Nephron progenitor cell (in vitro differentiated cells): ENCODE data around the gene MYADML2.
"Not testable (repeated sequence)": the region's sequence is repeated elsewhere in the genome, so short reads cannot be mapped to it uniquely, and the experiment has no call there.

Source experiments
- DNase-seq: peaks from one replicate; pipeline ENCODE4 v3.0.0; 2021
- H3K27ac Mint-ChIP-seq: 2 replicates; pipeline ENCODE4 v1.8.0; 2021; ENCODE audit warnings: mild to moderate bottlenecking, moderate library complexity, mixed read lengths
- H3K27me3 Mint-ChIP-seq: 2 replicates; pipeline ENCODE4 v1.8.0; 2021; ENCODE audit warnings: mild to moderate bottlenecking, low read depth, mixed read lengths; ENCODE audit not compliant: poor library complexity
- H3K36me3 Mint-ChIP-seq: 2 replicates; pipeline ENCODE4 v1.8.0; 2021; ENCODE audit warnings: low read depth, mixed read lengths
- H3K4me1 Mint-ChIP-seq: 2 replicates; pipeline ENCODE4 v1.8.0; 2021; ENCODE audit warnings: mixed read lengths
- H3K4me3 Mint-ChIP-seq: 2 replicates; pipeline ENCODE4 v1.8.0; 2021; ENCODE audit warnings: mild to moderate bottlenecking, moderate library complexity, mixed read lengths
- H3K9me3 Mint-ChIP-seq: 2 replicates; pipeline ENCODE4 v1.8.0; 2021; ENCODE audit warnings: mild to moderate bottlenecking, moderate library complexity, mixed read lengths
- TF ChIP-seq, protein P1 (sequence below): fragments of 200-600 bp; sonication (generic); IDR thresholded peaks from 2 replicates; pipeline ENCODE4 v1.5.0; 2021; ENCODE audit warnings: antibody characterized with exemption

MYADML2 gene

GRCh38 chr17:81984773-81985410, 37.9 kb upstream of the MYADML2 start:
- Mint-ChIP-seq H3K27ac (peak overlapping the region; percentile 23), H3K36me3 (peaks cover 31% of the 10 kb centered on the region), H3K27me3 (peaks cover 2% of the 10 kb centered on the region), H3K4me1 (peaks cover 24% of the 10 kb centered on the region), H3K9me3 (no peaks in the 10 kb centered on the region), H3K4me3 (no peak overlapping the region)
- TF ChIP-seq, protein P1, sequence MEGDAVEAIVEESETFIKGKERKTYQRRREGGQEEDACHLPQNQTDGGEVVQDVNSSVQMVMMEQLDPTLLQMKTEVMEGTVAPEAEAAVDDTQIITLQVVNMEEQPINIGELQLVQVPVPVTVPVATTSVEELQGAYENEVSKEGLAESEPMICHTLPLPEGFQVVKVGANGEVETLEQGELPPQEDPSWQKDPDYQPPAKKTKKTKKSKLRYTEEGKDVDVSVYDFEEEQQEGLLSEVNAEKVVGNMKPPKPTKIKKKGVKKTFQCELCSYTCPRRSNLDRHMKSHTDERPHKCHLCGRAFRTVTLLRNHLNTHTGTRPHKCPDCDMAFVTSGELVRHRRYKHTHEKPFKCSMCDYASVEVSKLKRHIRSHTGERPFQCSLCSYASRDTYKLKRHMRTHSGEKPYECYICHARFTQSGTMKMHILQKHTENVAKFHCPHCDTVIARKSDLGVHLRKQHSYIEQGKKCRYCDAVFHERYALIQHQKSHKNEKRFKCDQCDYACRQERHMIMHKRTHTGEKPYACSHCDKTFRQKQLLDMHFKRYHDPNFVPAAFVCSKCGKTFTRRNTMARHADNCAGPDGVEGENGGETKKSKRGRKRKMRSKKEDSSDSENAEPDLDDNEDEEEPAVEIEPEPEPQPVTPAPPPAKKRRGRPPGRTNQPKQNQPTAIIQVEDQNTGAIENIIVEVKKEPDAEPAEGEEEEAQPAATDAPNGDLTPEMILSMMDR: no peak
- no peak for DNase-seq

DNA sequence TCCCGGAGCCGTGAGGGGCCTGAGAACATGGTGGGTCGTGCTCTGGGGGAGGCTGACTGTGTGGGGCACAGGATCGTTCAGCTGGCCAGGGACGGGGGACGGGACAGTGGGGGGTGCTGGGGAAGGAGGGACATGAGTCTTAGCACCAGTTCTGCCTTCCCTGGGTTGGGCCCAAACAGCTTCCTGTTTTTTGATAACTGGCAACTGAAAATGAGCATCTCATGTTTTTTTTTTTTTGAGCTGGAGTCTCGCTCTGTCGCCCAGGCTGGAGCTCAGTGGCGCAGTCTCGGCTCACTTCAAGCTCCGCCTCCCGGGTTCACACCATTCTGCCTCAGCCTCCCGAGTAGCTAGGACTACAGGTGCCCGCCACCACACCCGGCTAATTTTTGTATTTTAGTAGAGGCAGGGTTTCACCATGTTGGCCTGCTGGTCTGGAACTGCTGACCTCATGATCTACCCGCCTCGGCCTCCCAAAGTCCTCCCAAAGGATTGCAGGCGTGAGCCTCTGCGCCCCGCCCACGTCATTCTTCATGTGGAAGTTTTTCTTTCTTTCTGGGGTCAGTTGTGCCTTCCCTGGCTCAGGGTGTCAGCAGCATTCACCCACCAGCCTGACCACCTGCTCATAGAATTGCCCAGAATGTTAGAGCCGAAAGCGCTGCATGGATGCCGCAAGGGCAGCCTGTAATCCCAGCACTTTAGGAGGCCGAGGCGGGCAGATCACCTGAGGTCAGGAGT, 36.8 kb upstream of the MYADML2 start:
- H3K27ac Mint-ChIP-seq: no peak overlapping the region
- H3K4me3 Mint-ChIP-seq: no peak overlapping the region
- no peaks in the 10 kb centered on the region for H3K9me3 Mint-ChIP-seq
- TF ChIP-seq, protein P1: no peak
- no peak for DNase-seq
- H3K36me3 Mint-ChIP-seq: peaks cover 31% of the 10 kb centered on the region
- H3K4me1 Mint-ChIP-seq: peaks cover 28% of the 10 kb centered on the region
- H3K27me3 Mint-ChIP-seq: peaks cover 2% of the 10 kb centered on the region

DNA sequence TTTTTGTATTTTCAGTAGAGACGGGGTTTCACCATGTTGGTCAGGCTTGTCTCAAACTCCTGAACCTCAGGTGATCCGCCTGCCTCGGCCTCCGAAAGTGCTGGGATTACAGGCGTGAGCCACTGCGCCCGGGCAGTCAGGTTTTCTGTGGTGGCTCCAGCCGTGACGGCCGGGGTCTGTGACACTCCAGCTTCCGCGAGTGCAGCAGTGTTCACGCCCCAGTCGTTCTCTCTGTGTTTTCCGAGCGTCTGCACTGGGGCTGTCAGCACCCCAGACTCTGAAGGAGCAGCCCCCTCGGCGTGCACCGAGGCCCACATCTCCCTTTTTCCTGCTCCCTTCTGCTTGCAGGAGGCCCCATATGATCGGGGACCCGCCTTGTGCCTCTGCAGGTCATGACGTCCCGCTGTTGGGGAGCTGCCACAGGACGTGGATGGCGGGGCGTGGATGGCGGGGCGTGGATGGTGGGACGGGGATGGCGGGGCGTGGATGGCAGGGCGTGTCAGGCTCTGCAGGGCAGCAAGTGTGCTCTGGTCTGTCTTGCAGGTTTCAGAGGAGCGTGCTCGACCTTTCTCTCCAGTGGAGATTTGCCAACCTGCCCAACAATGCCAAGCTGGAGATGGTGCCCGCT, 36.1 kb upstream of the MYADML2 start:
- peaks cover 33% of the 10 kb centered on the region for H3K4me1 Mint-ChIP-seq
- TF ChIP-seq, protein P1: no peak
- no peak for DNase-seq
- H3K27me3 Mint-ChIP-seq: peaks cover 2% of the 10 kb centered on the region
- no peak overlapping the region for H3K27ac Mint-ChIP-seq
- peaks cover 31% of the 10 kb centered on the region for H3K36me3 Mint-ChIP-seq
- no peaks in the 10 kb centered on the region for H3K9me3 Mint-ChIP-seq
- H3K4me3 Mint-ChIP-seq: no peak overlapping the region

GRCh38 chr17:81981511-81981910, 34.5 kb upstream of the MYADML2 start:
- not testable (repeated sequence) for DNase-seq, H3K27ac Mint-ChIP-seq, H3K27me3 Mint-ChIP-seq, H3K9me3 Mint-ChIP-seq, H3K4me3 Mint-ChIP-seq
- H3K4me1 Mint-ChIP-seq: peaks cover 38% of the 10 kb centered on the region
- peaks cover 26% of the 10 kb centered on the region for H3K36me3 Mint-ChIP-seq

GRCh38 chr17:81980707-81981343, 33.8 kb upstream of the MYADML2 start:
- H3K27me3 Mint-ChIP-seq: peaks cover 8% of the 10 kb centered on the region
- H3K36me3 Mint-ChIP-seq: peaks cover 24% of the 10 kb centered on the region
- TF ChIP-seq, protein P1: no peak
- H3K4me1 Mint-ChIP-seq: peaks cover 45% of the 10 kb centered on the region
- no peak for DNase-seq
- H3K27ac Mint-ChIP-seq: no peak overlapping the region
- no peaks in the 10 kb centered on the region for H3K9me3 Mint-ChIP-seq
- H3K4me3 Mint-ChIP-seq: no peak overlapping the region

- H3K36me3 Mint-ChIP-seq: peaks cover 22% of the 10 kb centered on the region
- peaks cover 1% of the 10 kb centered on the region for H3K9me3 Mint-ChIP-seq
- H3K4me1 Mint-ChIP-seq: peaks cover 43% of the 10 kb centered on the region
- peak overlapping the region; percentile 77 for H3K4me3 Mint-ChIP-seq
- TF ChIP-seq, protein P1: no peak
- no peak overlapping the region for H3K27ac Mint-ChIP-seq
- peaks cover 9% of the 10 kb centered on the region for H3K27me3 Mint-ChIP-seq
- no peak for DNase-seq
Observed at GRCh38 chr17:81980122-81980521, 33.1 kb upstream of the MYADML2 start.
